HCEC 1CT (cell line): ENCODE results near the gene CACNA2D1.
"Not testable (repeated sequence)": the region's sequence is repeated elsewhere in the genome, so short reads cannot be mapped to it uniquely, and the experiment has no call there.

Experiments
- DNase-seq: peaks from one replicate; pipeline ENCODE4 v3.0.0-alpha.2; 2017

Gene CACNA2D1

DNA sequence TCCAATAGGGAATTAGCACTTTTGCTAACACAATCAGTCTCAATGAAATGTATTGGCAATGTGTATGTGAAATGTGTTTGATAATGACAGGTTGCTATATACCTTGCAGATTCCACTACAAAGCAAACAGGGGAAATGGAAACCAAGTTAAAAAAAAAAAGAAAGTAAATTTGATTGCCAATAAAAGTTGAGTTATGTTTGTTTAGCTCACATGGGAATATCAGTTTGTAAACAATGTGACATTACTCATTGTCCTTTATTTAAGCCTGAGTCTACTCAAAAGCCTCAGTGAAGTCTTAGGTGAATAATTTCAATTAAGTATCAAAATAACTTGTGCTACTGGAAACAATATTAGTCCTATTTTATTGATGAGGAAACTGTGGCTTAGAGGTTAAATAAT, 285.2 kb downstream of the CACNA2D1 start:
- DNase-seq: no peak

DNA sequence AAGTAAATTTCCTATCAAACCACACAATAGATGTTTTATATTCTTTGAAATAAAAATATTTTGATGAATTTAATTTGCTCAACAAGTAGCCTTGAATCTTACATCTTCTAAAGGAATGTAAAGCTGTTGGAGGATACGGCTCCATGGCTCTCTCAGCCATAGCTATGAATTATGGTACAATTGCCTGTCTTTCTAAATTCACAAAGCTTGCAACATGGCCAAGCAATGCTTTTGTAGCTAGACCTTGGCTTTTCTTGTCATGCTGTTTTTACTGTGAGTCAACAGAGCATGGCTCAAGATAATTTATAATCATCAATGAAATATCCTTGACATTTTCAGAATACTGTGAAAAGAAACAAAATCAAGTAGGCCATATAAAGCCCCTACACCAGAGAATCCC, 286.7 kb downstream of the CACNA2D1 start:
- no peak for DNase-seq

DNA sequence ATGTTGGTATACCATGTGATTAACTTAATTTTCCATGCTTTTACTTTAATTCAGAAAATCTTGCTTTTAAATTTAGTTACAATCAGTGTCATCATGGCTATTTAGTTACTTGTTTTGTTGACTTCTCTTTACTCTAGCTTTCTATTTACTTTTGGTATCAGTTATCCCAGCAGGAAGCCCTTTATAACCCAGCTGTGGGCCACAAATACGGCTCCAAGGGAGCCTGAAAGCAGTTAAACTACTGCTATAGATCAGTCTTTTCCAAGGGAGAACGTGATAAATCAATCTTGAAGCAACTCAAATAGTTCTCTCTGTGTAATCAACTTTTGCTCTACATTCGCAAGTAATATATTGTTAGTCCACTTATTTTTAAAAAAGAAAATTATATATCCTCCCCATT, 287.4 kb downstream of the CACNA2D1 start:
- DNase-seq: no peak

DNA sequence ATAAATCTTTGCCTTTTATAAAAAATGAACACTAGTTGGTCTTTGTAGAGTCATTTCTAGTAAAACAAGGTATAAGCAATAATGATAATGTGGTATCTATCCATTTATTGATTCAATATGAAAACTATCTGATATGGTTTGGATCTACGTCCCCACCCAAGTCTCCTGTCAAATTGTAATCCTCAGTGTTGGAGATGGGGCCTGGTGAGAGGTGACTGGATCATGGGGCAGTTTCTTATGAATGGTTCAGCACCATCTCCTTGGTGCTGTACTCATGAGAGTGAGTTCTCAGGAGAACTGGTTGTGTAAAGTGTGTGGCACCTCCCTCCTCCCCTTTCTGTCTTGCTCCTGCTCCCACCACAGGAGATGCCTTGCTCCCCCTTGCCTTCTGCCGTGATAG, 288.8 kb downstream of the CACNA2D1 start:
- DNase-seq: no peak

DNA sequence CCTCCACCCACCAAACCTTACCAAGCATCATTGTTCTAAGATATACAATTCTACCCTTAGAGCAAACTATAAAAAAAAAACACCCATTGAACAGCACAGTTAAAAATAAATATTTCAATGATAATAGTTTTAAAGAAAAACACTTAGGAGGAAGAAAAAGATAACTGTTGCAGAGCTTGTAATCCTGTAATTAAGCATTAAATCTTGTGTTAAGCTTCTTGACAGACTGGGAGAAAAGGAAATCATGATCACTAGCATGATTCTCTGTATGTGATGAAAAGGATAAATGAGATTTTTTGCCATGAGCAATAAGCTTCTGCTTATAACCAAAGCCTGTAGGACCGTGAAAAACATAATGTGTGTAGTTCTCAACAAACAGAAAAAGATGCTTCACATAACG, 289.8 kb downstream of the CACNA2D1 start:
- no peak for DNase-seq

DNA sequence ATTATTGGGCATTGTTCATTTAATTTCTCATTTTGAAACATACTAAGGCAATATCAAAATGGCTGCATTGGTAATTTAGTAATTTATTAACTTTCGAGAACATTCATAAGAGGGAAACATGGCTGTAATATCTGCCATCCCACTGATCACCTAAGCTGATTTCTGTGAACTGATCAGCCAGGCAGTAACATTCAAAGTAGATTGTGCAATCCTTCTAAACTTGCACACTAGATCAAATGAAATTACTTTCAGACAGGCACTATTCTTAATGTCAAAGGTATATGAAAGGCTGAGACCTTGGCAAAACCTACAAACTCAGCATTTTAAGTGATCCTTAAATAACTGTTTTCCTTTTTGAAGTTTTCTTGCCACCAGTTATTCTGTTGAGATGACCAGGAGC, 290.7 kb downstream of the CACNA2D1 start:
- DNase-seq: no peak

DNA sequence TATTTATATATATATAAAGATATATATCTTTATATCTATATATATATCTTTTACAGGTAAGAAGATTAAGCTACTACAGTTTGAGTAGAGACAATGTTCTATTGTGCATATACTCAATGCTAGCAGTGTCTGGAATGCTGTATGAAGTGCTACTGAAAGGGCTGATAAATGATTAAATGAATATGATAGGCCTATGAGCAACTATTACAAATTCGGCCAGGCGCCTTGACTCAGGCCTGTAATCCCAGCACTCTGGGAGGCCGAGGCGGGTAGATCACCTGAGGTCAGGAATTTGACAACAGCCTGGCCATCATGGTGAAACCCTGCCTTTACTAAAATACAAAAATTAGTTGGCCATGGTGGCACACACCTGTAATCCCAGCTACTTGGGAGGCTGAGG, 297.1 kb downstream of the CACNA2D1 start:
- DNase-seq: no peak

DNA sequence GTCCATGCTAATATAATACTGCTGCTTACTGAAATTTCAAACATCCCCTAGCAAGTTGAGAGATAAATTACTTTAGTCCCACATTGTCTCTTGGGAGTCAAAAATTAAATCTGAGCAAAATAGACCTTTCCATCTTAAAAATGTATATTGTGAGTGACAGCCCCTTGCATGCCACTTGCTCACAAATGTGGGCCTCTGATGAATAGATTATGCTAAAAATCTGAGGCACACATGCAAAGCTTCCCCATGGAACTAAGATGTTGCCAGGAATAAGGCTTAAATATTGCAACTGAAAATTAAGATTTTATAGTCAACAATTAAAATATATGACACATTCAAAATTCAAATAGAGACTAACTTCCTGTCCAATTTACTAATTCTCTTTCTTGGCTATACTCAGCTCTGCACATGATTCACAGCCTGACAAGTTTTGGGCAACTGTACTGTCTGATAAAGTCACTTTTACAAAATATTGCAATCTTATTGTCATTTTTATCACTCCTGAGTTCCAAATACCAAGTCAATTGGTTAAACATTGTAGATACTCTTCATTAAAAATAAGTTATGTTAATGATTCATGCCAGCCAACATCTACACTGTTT, 301.2 kb downstream of the CACNA2D1 start:
- DNase-seq: no peak

DNA sequence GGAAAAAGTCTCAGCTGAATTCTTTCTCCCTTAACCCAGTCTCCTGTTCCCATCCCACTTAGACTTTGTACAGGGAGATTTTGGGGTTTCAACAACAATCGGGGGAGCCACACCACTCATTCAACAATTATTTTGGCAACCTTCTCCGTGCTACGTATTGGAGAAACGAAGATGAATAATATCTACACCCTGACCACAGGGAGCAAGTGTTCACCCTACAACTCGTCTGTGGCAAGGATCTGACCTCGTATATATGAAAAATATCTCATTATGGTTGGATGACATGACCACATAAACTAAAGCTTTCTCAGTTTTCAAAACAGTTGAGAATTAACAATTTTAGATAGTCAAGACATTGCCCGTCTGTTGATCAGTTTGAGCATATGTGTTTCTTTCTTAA, 302.1 kb downstream of the CACNA2D1 start:
- DNase-seq: peak; percentile 85

DNA sequence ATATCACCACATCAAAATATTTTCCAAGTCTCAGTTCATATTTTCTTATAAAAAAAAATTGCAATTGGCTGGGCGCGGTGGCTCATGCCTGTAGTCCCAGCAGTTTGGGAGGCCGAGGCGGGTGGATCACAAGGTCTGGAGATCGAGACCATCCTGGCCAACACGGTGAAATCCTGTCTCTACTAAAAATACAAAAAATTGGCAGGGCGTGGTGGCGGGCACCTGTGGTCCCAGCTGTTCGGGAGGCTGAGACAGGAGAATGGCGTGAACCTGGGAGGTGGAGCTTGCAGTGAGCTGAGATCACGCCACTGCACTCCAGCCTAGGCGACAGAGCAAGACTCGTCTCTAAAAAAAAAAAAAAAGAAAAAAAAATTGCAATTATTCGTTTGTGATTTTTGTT, 303.0 kb downstream of the CACNA2D1 start:
- not testable (repeated sequence) for DNase-seq

DNA sequence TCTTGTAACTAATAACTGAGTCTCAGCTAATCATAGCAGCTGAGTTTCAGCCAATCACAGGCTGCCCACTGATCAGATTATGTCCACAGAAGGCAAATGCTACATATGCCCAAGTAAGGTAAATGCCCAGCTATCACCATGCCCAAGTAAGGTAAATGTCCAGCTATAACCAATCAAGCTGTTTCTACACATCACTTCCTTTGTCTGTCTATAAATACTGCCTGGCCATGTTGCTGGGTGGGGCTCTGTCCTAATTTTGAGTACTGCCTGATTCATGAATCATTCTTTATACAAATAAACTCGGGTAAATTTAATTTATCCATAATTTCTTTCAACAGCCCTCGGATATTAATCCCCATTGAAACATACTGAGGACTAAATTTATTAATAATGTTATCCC, 312.4 kb downstream of the CACNA2D1 start:
- DNase-seq: peak; percentile 39

DNA sequence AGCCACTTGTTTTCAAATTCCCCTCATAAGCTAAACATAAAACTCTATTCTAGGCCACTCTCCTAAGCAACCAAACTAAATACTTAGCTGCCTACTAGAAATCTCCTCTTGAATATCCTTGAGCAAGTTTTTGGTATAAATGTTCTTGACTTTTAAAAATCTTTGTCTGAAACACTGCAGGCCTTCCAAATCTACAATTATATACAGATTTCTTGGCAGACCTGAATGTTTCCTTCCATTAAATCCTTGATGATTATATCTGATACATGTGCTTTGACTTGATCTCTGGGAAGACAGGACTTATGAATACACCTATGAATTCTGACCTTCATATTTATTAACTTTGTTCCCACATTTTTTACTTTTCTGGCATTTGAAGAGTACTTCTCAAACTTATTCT, 314.5 kb downstream of the CACNA2D1 start:
- no peak for DNase-seq

DNA sequence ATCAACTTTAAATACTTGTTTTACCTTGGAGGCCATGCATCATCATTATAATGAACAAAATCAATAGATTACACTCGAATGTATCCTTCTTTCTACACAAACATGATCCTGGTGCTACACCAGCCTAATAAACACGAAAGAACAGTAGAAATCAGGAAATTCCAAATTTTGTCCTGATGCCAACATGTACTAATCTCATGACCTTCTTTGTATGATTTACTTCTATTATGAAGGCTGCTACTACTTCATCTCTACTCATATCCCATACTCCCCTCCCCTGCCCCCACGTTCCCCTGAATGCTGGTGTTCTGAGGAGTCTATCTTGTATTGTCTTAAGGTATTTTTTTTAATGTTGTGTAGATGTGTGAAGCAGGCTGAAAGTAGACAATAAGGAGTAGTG, 315.0 kb downstream of the CACNA2D1 start:
- DNase-seq: no peak

DNA sequence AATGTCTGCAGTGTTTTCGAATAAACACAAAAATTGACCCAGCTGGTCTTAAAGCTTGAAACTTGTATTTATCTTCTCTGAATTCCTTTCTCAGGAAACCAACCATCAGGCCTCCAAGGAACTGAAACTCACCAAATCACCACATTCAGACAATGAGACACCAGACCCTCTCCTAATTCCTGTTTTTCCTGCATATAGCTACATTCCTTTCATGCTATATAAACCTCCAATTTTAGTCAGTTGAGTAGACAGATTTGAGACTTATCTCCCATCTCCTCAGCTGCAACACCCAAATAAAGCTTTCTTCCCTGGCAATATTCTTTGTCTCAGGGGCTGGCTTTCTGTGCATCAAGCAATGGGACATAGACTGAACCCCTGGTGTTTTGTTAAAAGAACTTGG, 317.0 kb downstream of the CACNA2D1 start:
- no peak for DNase-seq

DNA sequence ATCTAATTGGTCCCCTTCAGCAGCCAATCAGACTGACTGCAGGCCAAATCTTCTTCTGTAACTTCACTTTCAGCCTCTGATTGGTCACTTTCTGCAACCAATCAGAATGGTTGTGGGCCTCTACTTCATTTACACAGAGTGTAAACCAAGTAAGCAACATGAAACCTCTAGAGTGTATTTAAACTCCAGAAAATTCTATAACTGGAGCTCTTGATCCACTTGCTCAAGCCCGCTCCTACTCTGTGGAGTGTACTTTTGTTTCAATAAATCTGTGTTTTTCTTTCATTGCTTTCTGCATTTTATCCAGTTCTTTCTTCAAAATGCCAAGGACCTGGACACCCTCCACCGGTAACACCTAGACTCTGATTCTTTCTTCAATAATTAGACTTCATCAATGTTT, 319.1 kb downstream of the CACNA2D1 start:
- DNase-seq: no peak

DNA sequence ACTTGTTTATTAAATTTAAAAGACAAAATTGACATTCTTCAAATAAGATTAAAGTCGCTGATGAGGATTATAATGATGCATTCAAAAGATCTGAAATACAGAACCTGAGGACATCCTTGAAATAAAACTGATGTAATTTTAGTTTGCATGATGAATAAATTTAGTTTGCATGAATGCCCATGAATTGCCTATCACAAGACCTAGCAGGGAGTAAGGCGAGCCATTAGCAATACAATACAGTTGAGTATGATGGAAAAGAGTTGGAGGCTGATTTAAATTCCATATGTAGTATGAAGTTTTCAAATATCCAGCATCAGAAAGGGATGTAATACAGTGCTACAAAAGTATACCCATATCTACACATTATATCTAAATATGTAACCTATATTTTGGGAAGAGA, 321.3 kb downstream of the CACNA2D1 start:
- DNase-seq: no peak

DNA sequence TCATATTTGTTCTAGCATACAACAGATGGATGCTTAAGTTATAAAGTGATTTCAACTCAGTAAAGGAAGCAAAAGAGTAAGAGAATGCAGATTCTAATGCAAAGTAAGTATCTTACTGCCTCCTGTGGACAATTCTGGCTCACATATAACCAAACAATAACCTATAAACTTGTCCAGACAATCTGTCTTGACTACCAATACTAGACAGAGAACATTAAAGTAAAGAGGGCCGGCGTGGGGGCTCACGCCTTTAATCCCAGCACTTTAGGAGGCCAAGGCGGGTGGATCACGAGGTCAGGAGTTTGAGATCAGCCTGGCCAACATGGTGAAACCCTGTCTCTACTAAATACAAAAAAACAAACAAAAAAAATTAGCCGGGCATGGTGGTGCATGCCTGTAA, 329.3 kb downstream of the CACNA2D1 start:
- no peak for DNase-seq

DNA sequence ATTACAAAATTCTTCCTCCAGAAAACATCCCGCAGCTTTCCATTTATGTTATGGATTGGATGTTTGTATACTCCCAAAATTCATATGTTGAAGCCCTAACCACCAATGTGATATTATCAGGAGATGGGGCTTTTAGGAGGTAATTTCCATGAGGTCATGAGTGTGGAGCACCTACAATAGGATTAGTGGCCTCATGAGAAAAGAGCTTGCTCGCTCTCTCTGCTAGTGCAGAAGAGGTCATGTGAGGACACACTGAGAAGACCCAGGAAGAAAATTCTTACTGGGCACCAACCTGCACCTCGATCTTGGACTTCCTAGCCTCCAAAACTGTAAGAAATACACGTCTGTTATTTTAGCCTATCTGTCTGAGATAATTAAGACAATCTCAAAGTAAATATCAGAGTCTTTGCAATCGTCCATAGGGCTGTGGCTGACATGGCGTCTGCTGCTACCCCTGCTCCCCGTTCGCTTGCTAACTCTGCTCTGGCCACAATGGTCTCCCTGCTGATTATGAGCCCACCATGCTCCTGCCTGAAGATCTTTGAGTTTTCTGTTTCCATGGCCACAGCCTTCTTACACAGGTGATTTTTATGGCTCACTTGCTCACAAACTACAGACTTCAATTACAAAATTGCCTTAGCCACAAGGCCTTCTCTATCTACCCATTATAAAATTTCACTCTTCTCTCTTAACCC, 333.3 kb downstream of the CACNA2D1 start:
- no peak for DNase-seq

DNA sequence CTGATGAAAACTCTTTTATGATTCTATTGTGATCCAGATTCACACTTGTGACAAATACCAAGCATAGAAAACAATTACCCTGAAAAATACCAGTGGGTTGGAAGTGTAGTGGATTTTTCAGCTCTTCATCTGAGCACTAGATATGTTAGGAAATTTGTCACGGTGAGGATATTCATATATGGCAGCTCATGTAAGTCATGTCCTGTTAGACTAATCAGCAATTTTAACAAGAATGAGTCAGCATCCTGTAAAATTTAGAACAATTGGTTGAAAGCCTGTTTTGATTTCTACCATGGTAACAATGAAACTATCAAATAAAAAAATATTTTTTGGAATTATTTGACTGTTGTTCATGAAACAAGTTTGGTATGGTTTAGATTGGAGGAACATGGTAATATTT, 334.3 kb downstream of the CACNA2D1 start:
- DNase-seq: peak; percentile 65

DNA sequence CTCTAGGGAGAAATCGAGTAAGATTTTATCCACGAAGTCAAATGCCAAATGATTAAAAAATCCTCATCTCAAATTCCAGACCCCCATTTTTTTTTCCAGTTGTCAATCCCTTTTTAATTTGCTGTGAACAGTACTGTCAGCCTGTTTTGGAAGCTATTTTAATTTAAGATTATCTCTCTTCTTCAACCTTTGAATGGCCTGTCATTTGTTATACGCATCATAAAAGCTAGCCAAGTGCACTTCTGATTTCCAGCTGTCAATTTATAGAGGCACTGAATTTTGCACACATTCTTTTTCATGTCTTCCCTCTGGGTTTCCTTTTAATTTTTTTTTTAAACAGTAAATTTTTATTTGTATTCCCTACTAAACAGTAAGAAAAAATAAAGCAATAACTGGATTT, 337.4 kb downstream of the CACNA2D1 start:
- no peak for DNase-seq

DNA sequence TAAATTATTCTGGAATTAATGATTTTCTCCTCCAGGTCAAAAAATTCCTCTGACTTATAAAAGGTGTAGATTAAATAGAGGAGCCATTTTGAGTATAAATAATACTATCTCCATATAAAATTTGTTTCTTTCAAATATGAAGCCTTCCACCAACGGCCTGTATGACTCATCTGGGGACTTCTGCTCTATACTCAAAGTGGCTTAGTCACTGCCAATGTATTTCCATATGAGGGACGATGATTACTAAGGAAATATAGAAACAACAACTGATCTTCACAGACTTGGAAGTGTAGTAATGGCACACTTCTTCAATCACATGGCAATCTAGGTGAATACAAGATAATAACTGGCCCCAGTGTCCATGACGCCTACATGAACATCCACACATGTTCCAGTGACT, 338.1 kb downstream of the CACNA2D1 start:
- DNase-seq: peak; percentile 90

DNA sequence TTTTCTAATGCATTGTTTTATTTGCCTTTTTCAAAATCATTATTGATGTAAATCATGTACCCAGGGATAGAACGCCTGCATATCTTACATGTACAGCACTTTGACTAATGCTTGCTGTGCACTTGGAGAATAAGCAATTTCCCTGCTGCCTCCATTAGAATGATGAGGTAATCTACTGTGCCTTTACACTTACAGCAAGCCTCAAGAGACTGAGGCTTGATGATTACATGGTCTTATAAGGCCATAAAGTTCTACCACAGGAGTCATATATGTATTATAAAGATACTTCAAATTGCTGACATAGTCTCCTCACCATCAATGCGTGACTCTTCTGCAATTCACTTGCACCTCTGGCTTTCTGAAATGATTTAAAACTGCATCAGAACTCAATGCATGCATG, 345.2 kb downstream of the CACNA2D1 start:
- no peak for DNase-seq

DNA sequence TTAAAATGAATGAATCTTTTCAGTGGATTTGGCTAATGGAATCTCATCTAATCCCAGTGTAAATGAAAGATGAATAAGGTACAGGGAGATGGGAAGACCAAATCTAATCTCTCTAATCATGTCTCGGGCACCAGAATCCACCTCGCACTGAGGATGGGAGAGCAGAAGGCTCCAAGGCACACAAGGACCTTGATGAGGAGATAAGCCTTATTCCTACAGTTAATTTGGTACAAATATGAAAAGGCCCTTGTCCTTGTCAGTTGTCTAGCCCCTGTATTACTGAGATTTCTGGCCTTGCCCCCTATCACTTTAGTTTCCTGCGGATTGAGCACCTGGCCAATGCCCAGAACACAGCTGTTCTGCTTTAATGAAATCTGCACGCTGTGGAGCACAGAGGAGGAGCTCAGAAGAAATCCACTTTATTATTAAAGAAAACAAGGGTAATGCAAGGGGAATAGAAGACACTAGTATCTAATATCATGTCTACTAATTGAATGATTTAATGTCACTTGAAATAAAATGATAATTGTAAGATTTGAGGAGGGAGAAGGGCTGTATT, 352.4 kb downstream of the CACNA2D1 start:
- DNase-seq: no peak

DNA sequence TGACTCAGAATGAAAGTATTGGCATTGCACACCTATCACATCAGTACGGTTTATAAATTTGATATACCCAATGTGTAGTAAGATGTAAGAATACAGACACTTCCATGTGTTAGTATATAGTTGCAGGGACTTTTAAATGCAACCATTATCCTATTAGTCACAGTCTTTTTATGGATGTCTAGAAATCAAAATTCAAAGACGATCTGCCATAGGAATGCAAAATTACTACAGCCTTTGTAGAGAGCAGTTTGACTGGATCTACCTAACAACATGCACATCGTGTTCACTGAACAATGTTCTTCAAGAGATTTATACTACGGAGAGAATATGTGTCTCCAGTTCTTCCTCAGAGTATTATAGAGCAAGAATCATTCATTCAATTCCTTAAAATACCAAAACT, 356.5 kb downstream of the CACNA2D1 start:
- no peak for DNase-seq

DNA sequence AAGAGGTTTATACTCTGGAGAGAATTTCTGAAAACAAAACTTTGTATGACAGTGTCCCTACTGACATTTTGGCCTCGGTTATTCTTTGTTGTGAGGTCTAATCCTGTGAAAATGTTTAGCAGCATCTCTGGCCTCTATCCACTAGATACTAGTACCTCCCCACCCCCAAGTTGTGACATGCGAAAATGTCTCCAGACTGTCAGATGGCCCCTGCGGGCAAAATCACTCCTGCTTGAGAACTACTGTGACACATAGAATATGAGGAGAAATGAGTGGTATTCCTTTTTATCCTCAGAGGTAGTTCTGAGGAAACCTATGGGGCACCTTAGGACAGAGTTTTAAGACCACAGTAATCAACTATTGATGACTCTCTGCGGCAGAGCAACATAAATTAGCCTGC, 358.5 kb downstream of the CACNA2D1 start:
- DNase-seq: no peak
